HG03571 (cell line): ENCODE data around the gene DIDO1.

Experiments
- ATAC-seq: cut with Tn5 transposase; IDR thresholded peaks from one replicate; pipeline ENCODE4 v1.9.1; 2021; ENCODE audit not compliant: unreplicated experiment

Gene DIDO1

GRCh38 chr20:62896526-62896925 is 29.8 kb downstream of the DIDO1 start:
- ATAC-seq = no peak

GRCh38 chr20:62895539-62895938 is 30.8 kb downstream of the DIDO1 start:
- ATAC-seq = no peak

GRCh38 chr20:62894261-62894660 is 32.0 kb downstream of the DIDO1 start:
- ATAC-seq = no peak

GRCh38 chr20:62893700-62894099 is 32.6 kb downstream of the DIDO1 start:
- ATAC-seq = no peak

DNA sequence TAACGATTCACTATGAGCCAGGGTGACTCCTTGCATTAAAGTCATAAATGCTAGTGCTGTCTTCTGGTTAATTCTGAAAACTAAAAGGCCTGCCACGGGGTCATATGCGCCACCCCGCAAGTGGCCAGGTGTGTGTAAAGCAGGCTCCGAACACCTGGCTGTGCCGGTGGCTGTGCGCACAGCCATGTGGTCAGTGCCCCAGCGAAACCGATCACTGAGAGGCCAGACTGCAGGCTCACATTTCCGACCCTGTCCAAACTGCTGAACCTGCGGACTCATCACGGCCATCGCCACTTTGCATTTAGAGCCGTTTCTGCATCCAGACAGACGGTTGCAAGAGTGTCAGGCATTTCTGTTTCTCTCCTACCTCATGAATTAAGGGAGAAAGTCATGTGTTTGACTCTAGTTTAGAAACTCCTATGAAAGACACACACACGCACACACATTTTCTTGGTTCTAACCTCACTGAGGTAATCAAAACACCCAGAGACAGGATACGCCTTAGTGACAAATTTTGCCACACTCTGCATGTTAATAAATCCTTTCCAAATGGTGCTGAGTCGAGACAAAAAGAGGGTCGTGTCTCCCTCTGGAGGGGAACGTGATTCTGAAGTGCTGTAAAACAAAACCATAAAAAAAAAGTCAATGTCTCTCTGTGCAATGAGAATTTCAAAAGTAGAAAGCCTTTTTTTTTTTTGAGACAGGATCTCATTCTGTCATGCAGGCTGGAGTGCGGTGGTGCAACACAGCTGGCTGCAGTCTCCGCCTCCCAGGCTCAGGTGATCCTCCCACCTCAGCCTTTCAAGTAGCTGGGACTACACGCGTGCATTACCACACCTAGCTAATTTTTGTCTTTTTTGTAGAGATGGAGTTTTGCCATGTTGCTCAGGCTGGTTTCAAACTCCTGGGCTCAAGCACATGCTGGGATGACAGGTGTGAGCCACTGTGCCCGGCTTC is 33.7 kb downstream of the DIDO1 start:
- no peak for ATAC-seq

DNA sequence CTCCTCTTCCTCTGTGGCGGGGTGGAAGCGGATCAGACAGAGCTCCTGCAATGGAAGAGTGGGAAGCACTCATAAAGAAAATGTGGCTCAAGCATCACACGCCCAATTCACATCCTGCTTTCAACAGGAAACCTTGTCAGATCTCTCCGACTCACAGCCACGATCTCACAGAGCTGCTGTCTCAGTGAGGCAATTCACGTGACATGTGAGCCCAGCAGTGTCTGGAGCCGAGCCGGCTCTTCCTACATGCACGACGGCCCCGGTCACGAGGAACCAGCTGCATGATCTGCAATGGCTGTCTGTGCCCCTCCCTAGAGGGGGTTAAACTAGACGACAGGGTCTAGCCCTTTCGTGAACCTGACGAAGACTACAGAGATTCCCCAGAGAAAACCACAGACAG is 35.2 kb downstream of the DIDO1 start:
- ATAC-seq = no peak

DNA sequence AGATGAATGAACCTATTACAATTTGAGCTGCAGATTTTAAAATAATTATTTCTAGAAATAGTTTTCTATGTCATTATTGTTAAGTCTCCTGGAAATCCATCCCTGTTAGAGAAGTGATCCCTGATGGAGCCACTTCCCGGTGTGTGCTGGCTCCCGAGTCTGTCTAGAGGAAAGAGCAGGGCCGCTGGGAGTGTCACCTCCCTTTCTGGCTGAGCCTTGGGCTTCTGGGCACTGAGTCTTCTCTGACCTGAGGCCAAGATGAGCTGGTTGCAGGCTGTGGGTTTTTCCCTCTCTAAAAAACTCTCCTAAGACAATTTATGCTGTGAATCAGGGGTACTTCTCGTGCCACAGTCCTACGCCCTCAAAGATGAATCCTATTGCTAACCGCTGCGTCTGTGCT is 35.9 kb downstream of the DIDO1 start:
- no peak for ATAC-seq

DNA sequence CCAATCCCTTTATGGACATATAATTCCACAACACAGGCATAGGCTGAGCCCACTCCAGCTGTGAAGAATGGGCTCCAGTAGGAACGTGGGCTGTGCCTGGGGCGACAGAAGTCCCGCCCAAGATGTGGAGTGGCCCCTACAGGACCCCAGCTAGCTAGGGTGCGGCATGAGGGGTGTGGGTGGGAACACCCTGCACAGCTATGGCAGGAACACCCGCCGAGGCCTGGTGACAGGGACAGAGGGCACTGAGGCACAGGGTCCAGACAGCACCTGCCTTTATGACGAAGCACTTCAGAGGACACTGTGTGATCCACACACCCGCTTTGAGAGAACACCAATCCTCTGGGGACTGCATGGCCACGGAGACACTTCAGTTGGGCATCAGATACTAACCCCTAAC is 36.4 kb downstream of the DIDO1 start:
- no peak for ATAC-seq

DNA sequence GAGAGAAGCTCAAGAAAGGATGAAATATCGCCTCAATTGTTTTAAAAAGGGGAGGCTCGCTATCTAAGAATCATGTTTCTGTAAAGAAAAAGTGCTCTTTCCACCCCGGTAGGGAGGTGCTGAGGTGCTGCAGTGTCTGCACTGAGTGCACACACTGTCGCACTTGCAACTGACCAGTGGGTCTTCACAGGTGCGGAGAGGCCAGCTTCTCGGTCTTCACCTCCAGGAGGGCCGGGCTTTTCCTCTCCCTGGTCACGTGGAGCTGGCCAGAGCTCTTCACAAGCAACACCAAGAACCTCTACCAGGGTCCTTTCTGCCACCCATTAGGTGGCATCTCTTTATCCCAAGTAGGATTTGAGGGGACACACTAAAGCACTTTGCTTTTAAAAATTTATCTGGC is 36.9 kb downstream of the DIDO1 start:
- ATAC-seq = no peak

- no peak for ATAC-seq
These were observed 37.4 kb downstream of the DIDO1 start for GRCh38 chr20:62888910-62889309.

DNA sequence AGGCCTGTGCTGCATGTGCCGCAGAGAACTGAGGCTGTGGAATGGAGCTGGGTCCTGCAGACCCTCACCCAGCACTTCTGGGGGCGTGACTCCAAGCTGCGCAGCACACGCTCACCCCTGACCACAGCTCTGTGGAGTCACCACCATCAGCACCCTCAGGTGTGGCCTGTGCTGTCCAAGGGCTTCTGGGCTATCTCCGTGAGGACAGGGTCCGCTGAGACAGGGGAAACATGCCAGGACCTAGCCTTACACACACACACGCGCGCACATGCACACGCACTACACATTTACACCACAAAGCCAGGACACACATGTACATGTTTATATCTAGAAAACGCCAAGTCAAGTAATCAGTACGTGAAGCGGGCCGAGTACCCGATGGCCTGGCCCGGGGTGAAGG is 37.9 kb downstream of the DIDO1 start:
- ATAC-seq = no peak

DNA sequence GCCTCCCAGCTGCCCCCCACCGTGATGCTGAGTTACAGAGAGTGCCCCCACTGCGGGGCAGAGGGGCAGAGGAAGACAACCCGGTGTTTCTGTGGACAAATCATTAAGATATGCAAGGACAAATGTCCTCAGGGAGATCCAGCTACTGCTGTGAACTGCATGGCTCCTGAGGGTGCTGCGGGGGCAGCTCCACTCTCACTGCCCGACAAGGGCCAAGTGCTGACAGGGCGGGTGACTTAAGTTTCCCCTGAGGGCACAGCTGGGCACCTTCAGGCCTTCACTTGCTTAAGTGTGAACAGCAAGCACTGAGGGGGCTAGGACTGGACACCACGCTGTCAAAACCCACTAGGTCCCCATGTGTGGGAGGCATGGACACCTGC is 38.5 kb downstream of the DIDO1 start:
- ATAC-seq = no peak

GRCh38 chr20:62887152-62887859 is 39.0 kb downstream of the DIDO1 start:
- ATAC-seq = no peak

GRCh38 chr20:62886709-62887058 is 39.6 kb downstream of the DIDO1 start:
- no peak for ATAC-seq

DNA sequence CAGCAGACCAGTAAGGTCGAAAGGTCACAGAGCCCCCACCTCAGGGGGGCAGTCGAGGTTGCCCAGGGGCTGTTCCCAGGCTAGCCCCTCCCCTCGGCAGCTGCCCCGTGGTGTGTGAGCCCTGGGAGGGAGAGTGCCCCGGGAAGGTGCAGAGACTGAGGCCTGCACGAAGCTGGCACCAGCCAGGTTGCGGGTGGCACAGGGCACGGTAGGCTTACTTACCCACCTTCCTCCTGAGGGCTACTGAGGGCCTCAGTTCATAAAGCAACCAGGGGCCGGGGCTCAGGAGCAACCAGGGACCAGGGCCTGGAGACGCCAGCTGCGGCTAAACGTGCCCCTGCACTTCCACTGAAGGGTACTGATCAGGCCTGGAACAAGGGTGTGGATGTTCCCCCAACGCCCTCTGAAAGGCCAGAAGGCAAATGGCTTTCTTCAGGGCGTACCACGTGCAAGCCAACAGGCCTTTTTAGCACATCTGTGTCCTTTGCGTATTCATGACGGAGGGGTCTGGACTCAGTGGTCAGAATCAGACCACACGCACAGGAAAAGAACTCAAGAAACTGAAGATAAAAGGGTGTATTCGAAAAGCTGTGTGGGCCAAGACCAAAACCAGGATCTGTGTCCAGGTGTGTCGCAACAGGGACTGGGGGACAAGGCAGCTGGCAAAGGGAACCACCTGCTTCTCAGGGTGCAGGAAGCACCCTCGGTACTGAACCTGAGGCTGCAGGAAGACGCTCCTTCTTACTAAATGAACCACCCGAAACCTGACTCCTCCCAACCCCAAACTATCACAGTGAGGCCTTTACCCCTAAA is 40.2 kb downstream of the DIDO1 start:
- ATAC-seq = no peak

- no peak for ATAC-seq
These were observed 41.0 kb downstream of the DIDO1 start for GRCh38 chr20:62885046-62885895.

DNA sequence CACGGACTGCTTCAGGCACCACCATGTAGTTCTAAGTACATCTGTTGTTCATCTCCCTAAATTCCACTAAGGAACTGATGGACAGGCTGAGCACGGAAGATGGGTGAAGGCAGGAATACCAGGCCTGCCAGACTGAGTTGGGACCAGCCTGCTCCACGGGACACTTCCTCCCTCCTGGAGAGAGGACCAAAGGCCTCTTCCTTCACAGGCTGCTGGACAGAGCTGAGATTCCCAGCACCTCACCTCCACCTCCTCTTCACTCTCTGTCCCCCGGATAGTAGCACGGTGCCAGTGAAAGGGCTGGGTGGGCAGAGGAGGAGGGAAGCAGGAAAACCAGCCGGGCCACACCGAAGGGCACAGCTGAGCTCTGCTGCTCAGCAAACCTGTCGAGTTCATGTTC is 41.7 kb downstream of the DIDO1 start:
- ATAC-seq = no peak

- no peak for ATAC-seq
These were observed 43.9 kb downstream of the DIDO1 start for GRCh38 chr20:62882426-62882825.

GRCh38 chr20:62881662-62882395 is 44.5 kb downstream of the DIDO1 start:
- no peak for ATAC-seq
